ENCODE measurements around the gene NVL.

Gene NVL

DNA sequence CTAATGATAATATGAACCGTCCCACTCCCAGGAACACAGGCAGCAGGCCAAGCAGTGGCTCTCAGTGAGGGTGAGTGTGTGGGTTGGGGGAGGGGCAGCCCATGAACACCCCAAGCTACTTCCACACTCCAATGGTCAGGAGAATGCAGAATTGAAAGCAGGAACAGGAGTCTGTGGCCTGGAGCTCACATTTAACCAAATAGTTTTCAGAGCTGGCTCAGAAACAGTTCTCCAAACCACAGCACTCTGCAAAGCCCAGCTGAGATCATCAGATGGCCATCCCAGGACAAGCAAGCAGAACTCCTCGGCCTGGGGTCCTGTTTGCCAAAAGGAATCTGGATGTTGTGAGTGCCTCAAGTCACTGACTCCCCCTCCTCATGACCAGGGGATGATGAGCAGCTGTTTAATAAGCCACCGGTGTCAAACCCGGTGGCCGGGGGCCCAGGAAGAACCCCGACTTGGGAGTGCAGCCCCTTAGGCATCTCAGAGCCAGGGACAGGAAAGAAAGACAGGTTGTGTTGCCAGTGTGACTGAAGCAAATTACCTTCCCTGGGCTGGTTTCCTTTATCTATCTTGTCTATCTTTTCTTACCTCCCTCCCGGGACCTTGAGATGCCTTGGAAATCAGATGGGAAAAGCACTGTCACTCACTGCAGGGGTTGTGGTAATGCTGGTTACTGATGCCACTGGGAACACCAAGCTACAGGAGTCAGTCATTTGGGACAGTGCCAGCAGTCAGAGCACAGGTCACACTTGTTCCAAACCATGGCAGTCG is 126.5 kb downstream of the NVL start:
- Histone ChIP-seq H3K27ac (no peak overlapping the region), H3K9me3 (no peaks in the 10 kb centered on the region), H3K4me1 (peaks cover 0 to 25% (median 12%) of the 10 kb centered on the region in 4 donors), H3K36me3 (peaks cover 0 to 7% (median 0%) of the 10 kb centered on the region in 3 donors), H3K27me3 (no peaks in the 10 kb centered on the region), H3K4me3 (no peak overlapping the region)
- no peak for TF ChIP-seq CTCF (IDR thresholded peaks at IDR 0.05)
- intact Hi-C loops (cut with DNase I; ENCODE audit: low total_unique reads) = no loop called here
- peak; percentile 61 to 82 for DNase-seq

- Histone ChIP-seq H3K4me3 (no peak overlapping the region), H3K4me1 (peaks cover 0 to 25% (median 12%) of the 10 kb centered on the region in 4 donors), H3K27ac (no peak overlapping the region), H3K27me3 (no peaks in the 10 kb centered on the region), H3K36me3 (peaks cover 0 to 7% (median 0%) of the 10 kb centered on the region in 3 donors), H3K9me3 (no peaks in the 10 kb centered on the region)
- TF ChIP-seq CTCF (IDR thresholded peaks at IDR 0.05) = no peak
- no peak for DNase-seq
- intact Hi-C loops (cut with DNase I; ENCODE audit: low total_unique reads) = no loop called here
These were observed 128.1 kb downstream of the NVL start for GRCh38 chr1:224201853-224202252.

GRCh38 chr1:224201383-224201782 is 128.6 kb downstream of the NVL start:
- Histone ChIP-seq H3K27me3 (no peaks in the 10 kb centered on the region), H3K4me3 (no peak overlapping the region), H3K27ac (no peak overlapping the region), H3K4me1 (peaks cover 0 to 25% (median 12%) of the 10 kb centered on the region in 4 donors), H3K9me3 (no peaks in the 10 kb centered on the region), H3K36me3 (peaks cover 0 to 7% (median 0%) of the 10 kb centered on the region in 3 donors)
- no peak for DNase-seq
- intact Hi-C loops (cut with DNase I; ENCODE audit: low total_unique reads) = no loop called here
- TF ChIP-seq CTCF (IDR thresholded peaks at IDR 0.05) = no peak

GRCh38 chr1:224199679-224200078 is 130.3 kb downstream of the NVL start:
- Histone ChIP-seq H3K4me3 (no peak overlapping the region), H3K27ac (no peak overlapping the region), H3K36me3 (peaks cover 0 to 18% (median 14%) of the 10 kb centered on the region in 3 donors), H3K27me3 (no peaks in the 10 kb centered on the region), H3K9me3 (no peaks in the 10 kb centered on the region), H3K4me1 (peaks cover 0 to 16% (median 6%) of the 10 kb centered on the region in 4 donors)
- DNase-seq = no peak
- intact Hi-C loops (cut with DNase I; ENCODE audit: low total_unique reads) = no loop called here
- no peak for TF ChIP-seq CTCF (IDR thresholded peaks at IDR 0.05)

DNA sequence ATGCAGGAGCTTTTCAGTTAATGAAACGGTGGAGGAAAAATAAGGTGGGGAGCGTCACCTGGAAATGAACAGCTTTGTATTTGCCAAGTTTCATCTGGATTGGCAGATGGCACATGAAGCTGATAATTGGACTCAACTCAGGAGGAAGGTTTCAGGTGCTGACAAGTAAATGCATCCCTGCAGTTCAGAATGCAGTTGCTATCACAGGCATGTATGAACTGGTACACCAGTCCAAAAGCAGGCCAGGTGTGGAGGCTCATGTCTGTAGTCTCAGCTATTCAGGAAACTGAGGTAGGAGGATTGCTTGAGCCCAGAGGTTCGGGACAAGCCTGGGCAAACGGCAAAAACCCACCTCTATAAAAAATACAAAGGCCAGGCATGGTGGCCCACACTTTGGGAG is 131.4 kb downstream of the NVL start:
- H3K4me3 ChIP-seq = no peak overlapping the region
- no peaks in the 10 kb centered on the region for H3K9me3 ChIP-seq
- H3K4me1 ChIP-seq = peaks cover 0 to 5% (median 2%) of the 10 kb centered on the region in 4 donors
- H3K27ac ChIP-seq = no peak overlapping the region
- H3K36me3 ChIP-seq = peaks cover 9 to 20% (median 18%) of the 10 kb centered on the region in 3 donors
- intact Hi-C loops (cut with DNase I; ENCODE audit: low total_unique reads) = no loop called here
- no peaks in the 10 kb centered on the region for H3K27me3 ChIP-seq
- no peak for TF ChIP-seq CTCF (IDR thresholded peaks at IDR 0.05)
- no peak for DNase-seq

All from tibial artery (tissue), 4 donors.